HEK293 (cell line): ENCODE results near the gene RNASEH1.

Source experiments
- CTCF ChIA-PET: fragments of 350-600 bp; formaldehyde crosslinking; extraction: SDS; loops from one replicate; lab custom pipeline; 2021; ENCODE audit warnings: antibody characterized with exemption; lab: Yijun Ruan, JAX
- POLR2A ChIA-PET: fragments of 300-600 bp; formaldehyde crosslinking; extraction: SDS; loops from one replicate; lab custom pipeline; 2020; ENCODE audit warnings: antibody characterized with exemption, inconsistent platforms; lab: Yijun Ruan, JAX
- H3K27ac ChIP-seq: fragments of 200-500 bp; sonication (Bioruptor generic); 2 replicates; pipeline ENCODE4 v1.5.1; 2014; ENCODE audit warnings: low read depth, low read length, control low read depth, inconsistent platforms; ENCODE audit errors: extremely low read depth
- H3K36me3 ChIP-seq, 2 experiments: fragments of 200-500 bp in 1 of 2; sonication (Bioruptor generic) in 1 of 2; 1 replicate in 1 of 2; 2 replicates in 1 of 2; pipeline ENCODE4 v1.5.1; 2014 to 2017; ENCODE audit warnings: inconsistent platforms in 2 of 2, low read length in 2 of 2; ENCODE audit not compliant: control insufficient read depth in 2 of 2, insufficient read depth in 1 of 2
- H3K4me1 ChIP-seq: fragments of 200-500 bp; sonication (Bioruptor generic); 2 replicates; pipeline ENCODE4 v1.5.1; 2014; ENCODE audit warnings: mild to moderate bottlenecking, low read length, inconsistent platforms; ENCODE audit not compliant: control insufficient read depth, insufficient read depth
- H3K4me3 ChIP-seq: 2 replicates; pipeline ENCODE4 v1.5.1; 2011; ENCODE audit warnings: low read depth, mild to moderate bottlenecking, control low read depth, low read length, moderate library complexity
- H3K9me3 ChIP-seq: fragments of 200-500 bp; sonication (Bioruptor generic); 2 replicates; pipeline ENCODE4 v1.5.1; 2014; ENCODE audit warnings: low read depth, low read length, inconsistent platforms; ENCODE audit not compliant: control insufficient read depth, insufficient read depth
- ATF2 ChIP-seq: fragments of 450-650 bp; formaldehyde crosslinking; IDR thresholded peaks from 2 replicates; pipeline ENCODE4 v1.5.1; 2016; ENCODE audit warnings: missing biosample characterization, missing genetic modification characterization, low read depth
- GLIS1 ChIP-seq: fragments of 450-650 bp; formaldehyde crosslinking; IDR thresholded peaks from 2 replicates; pipeline ENCODE4 v1.5.1; 2016; ENCODE audit warnings: missing biosample characterization, missing genetic modification characterization
- OVOL3 ChIP-seq: fragments of 450-650 bp; formaldehyde crosslinking; IDR thresholded peaks from 2 replicates; pipeline ENCODE4 v1.5.1; 2016; ENCODE audit warnings: missing biosample characterization, missing genetic modification characterization
- PATZ1 ChIP-seq: fragments of 450-650 bp; formaldehyde crosslinking; IDR thresholded peaks from 2 replicates; pipeline ENCODE4 v1.5.1; 2016; ENCODE audit warnings: missing biosample characterization, missing genetic modification characterization
- YY1 ChIP-seq: fragments of 450-650 bp; formaldehyde crosslinking; IDR thresholded peaks from 2 replicates; pipeline ENCODE4 v1.5.1; 2018; ENCODE audit warnings: missing biosample characterization, missing genetic modification characterization
- ZBTB20 ChIP-seq: fragments of 450-650 bp; formaldehyde crosslinking; IDR thresholded peaks from 2 replicates; pipeline ENCODE4 v1.5.1; 2016; ENCODE audit warnings: missing biosample characterization, missing genetic modification characterization
- ZFHX2 ChIP-seq: fragments of 450-650 bp; formaldehyde crosslinking; conservative IDR thresholded peaks from 2 replicates; pipeline ENCODE4 v1.5.1; 2016; ENCODE audit warnings: missing biosample characterization, missing genetic modification characterization
- ZNF169 ChIP-seq: fragments of 450-650 bp; formaldehyde crosslinking; IDR thresholded peaks from 2 replicates; pipeline ENCODE4 v1.5.1; 2016; ENCODE audit warnings: missing biosample characterization, missing genetic modification characterization
- ZNF174 ChIP-seq: fragments of 450-650 bp; formaldehyde crosslinking; IDR thresholded peaks from 2 replicates; pipeline ENCODE4 v1.5.0; 2017; ENCODE audit warnings: missing biosample characterization, mild to moderate bottlenecking, missing genetic modification characterization
- ZNF239 ChIP-seq: fragments of 450-650 bp; formaldehyde crosslinking; IDR thresholded peaks from 2 replicates; pipeline ENCODE4 v1.5.1; 2016; ENCODE audit warnings: missing biosample characterization, missing genetic modification characterization
- ZNF280C ChIP-seq: fragments of 450-650 bp; formaldehyde crosslinking; IDR thresholded peaks from 2 replicates; pipeline ENCODE4 v1.5.1; 2016; ENCODE audit warnings: missing biosample characterization, missing genetic modification characterization
- ZNF350 ChIP-seq: fragments of 450-650 bp; formaldehyde crosslinking; IDR thresholded peaks from 2 replicates; pipeline ENCODE4 v1.5.0; 2017; ENCODE audit warnings: missing biosample characterization, mild to moderate bottlenecking, missing genetic modification characterization
- ZNF510 ChIP-seq: fragments of 450-650 bp; formaldehyde crosslinking; IDR thresholded peaks from 2 replicates; pipeline ENCODE4 v1.5.1; 2018; ENCODE audit warnings: mild to moderate bottlenecking, missing genetic modification characterization, missing biosample characterization; ENCODE audit not compliant: insufficient replicate concordance
- ZNF624 ChIP-seq: fragments of 450-650 bp; formaldehyde crosslinking; IDR thresholded peaks from 2 replicates; pipeline ENCODE4 v1.5.1; 2017; ENCODE audit warnings: missing biosample characterization, missing genetic modification characterization

Gene RNASEH1

DNA sequence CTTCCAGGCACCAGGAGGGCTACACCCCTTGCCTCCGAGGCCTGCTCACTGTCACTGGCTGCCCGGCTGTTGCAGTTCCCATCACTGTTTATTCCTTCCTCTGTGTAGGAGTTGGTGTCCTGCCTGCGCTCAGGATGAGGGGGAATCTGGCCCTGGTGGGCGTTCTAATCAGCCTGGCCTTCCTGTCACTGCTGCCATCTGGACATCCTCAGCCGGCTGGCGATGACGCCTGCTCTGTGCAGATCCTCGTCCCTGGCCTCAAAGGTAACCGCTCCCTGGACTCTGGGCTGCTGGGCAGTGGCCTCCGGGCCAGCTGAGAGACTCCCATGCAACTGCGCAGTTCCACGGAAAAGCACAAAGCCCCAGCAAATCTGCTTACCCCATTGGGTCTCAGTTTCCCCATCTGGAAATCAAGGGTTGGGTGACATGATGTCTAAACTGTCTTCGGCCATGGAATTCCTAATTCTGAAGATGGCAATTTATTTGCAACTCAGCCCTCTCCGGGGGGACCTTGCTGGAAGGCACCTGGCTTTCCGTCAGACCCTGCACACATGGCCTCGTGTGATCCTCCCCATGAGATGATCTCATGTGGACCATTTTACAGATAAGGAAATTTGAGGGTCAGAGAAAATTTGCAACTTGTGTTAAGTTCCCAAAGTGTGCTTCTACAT, 46.2 kb upstream of the RNASEH1 start:
- H3K4me3 ChIP-seq, result no peak overlapping the region
- H3K27ac ChIP-seq, result no peak overlapping the region
- ChIA-PET CTCF (interaction anchor here (0.6 to 0.7 kb wide), 3 partner anchors 46 to 878 kb away, joined by 3 to 4 read pairs (median 3); no protein-coding TSS in a partner anchor), POLR2A (no interaction called here)
- H3K36me3 ChIP-seq, result no peaks in the 10 kb centered on the region
- 0 out of 2 replicates have a peak, but pooled peaks have one; percentile 12 for TF ChIP-seq ZFHX2
- TF ChIP-seq ATF2 (tag by site-specific recombination), result no peak
- no peaks in the 10 kb centered on the region for H3K4me1 ChIP-seq
- no peaks in the 10 kb centered on the region for H3K9me3 ChIP-seq

DNA sequence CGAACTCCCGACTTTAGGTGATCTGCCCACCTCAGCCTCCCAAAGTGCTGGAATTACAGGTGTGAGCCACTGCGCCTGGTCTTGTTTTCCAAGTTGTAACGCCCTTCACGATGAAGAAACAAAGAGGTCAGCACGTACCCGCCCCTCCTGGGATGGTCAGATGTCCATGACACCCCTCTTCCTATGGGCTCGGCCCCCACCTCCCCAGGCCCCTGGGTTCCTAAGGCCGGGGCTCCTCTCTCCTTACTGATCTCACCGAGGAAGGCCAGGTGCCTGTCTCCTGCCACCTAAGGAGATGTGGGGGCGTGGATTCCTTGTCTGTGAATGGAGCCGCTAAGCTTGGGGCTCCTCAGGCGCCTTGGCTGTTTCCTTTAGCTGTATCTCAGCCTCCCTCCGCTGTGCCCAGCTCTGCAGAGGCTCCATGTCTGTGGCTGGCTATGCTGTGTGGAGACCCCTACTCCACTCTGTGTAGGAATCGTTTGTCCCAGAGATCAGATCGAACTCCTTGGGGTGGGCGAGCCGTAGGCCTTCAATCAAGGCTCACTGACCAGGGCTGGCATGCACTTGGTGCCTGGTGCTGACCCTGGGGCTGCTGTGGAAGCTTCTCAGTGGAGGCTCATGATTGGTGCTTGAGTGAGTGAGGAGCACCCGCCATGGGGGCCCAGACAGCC, 45.5 kb upstream of the RNASEH1 start:
- H3K9me3 ChIP-seq, result no peaks in the 10 kb centered on the region
- no peak for TF ChIP-seq ZNF174
- TF ChIP-seq PATZ1 (tag by site-specific recombination), result no peak
- no peak for TF ChIP-seq ZNF350 (tag by site-specific recombination)
- no peak for TF ChIP-seq GLIS1 (tag by site-specific recombination)
- TF ChIP-seq ZNF510 (tag by site-specific recombination), result no peak
- TF ChIP-seq OVOL3, result no peak
- no peak for TF ChIP-seq ZBTB20 (tag by site-specific recombination)
- TF ChIP-seq ZNF169 (tag by site-specific recombination), result no peak
- TF ChIP-seq ZNF624 (tag by site-specific recombination), result no peak
- TF ChIP-seq ZNF239 (tag by site-specific recombination), result no peak
- no peak for TF ChIP-seq ZNF280C (tag by site-specific recombination)
- TF ChIP-seq YY1 (tag by site-specific recombination), result no peak
- H3K27ac ChIP-seq, result no peak overlapping the region
- POLR2A ChIA-PET, result no interaction called here
- no peak overlapping the region for H3K4me3 ChIP-seq
- CTCF ChIA-PET, result no interaction called here
- no peaks in the 10 kb centered on the region for H3K36me3 ChIP-seq
- no peaks in the 10 kb centered on the region for H3K4me1 ChIP-seq
